H7 (cell line): ENCODE data around the gene GRAMD2B. TPM values are rescaled to one million over a fixed set of nuclear protein-coding genes. Genes with fewer than 3 reads are reported as not detected.

Experiments used
- DNase-seq: peaks from one replicate; pipeline ENCODE4 v3.0.0; 2012
- H3K27me3 ChIP-seq: 2 replicates; pipeline ENCODE4 v1.6.0; 2011; ENCODE audit warnings: mild to moderate bottlenecking, low read length; ENCODE audit not compliant: control insufficient read depth, insufficient read depth
- H3K36me3 ChIP-seq: replicated peaks from 2 replicates; pipeline ENCODE4 v1.5.1; 2011; ENCODE audit warnings: low read length; ENCODE audit not compliant: control insufficient read depth, insufficient read depth
- H3K4me3 ChIP-seq: 2 replicates; pipeline ENCODE4 v1.5.1; 2011; ENCODE audit warnings: low read depth, mild to moderate bottlenecking, control low read depth, low read length, moderate library complexity; ENCODE audit not compliant: insufficient read depth
- total RNA-seq: library from RNA; depleted of rRNA; stranded (reverse); fragments of >200 nt; shearing (Covaris generic); gene quantifications from 2 replicates; pipeline ENCODE4 v1.2.3, GENCODE V29; 2014

The GRAMD2B gene
- total RNA-seq, 1 experiment from 2014 or later = 4.1 TPM

- DNase-seq = no peak
- Histone ChIP-seq H3K27me3 (no peaks in the 10 kb centered on the region), H3K36me3 (no peaks in the 10 kb centered on the region; the same call in 1 of the 2 replicates), H3K4me3 (no peak overlapping the region)
These were observed 27.1 kb downstream of the GRAMD2B start for GRCh38 chr5:126450346-126450745.

GRCh38 chr5:126450907-126451306 lies 27.7 kb downstream of the GRAMD2B start:
- Histone ChIP-seq H3K27me3 (no peaks in the 10 kb centered on the region), H3K36me3 (no peaks in the 10 kb centered on the region; the same call in 1 of the 2 replicates), H3K4me3 (no peak overlapping the region)
- no peak for DNase-seq

- Histone ChIP-seq H3K36me3 (no peaks in the 10 kb centered on the region; the same call in 1 of the 2 replicates), H3K4me3 (no peak overlapping the region), H3K27me3 (no peaks in the 10 kb centered on the region)
- no peak for DNase-seq
These were observed 29.3 kb downstream of the GRAMD2B start for GRCh38 chr5:126452477-126452876.

- Histone ChIP-seq H3K4me3 (no peak overlapping the region), H3K36me3 (no peaks in the 10 kb centered on the region; the same call in 1 of the 2 replicates), H3K27me3 (no peaks in the 10 kb centered on the region)
- DNase-seq = no peak
These were observed 30.9 kb downstream of the GRAMD2B start for GRCh38 chr5:126454081-126454480.

- no peak for DNase-seq
- Histone ChIP-seq H3K4me3 (no peak overlapping the region), H3K27me3 (no peaks in the 10 kb centered on the region), H3K36me3 (no peaks in the 10 kb centered on the region; the same call in 1 of the 2 replicates)
These were observed 31.3 kb downstream of the GRAMD2B start for GRCh38 chr5:126454535-126454934.

GRCh38 chr5:126455264-126455663 lies 32.1 kb downstream of the GRAMD2B start:
- no peaks in the 10 kb centered on the region for H3K27me3 ChIP-seq
- no peak for DNase-seq
- no peak overlapping the region for H3K4me3 ChIP-seq
- H3K36me3 ChIP-seq = no peaks in the 10 kb centered on the region; the same call in 1 of the 2 replicates

- Histone ChIP-seq H3K27me3 (no peaks in the 10 kb centered on the region), H3K4me3 (no peak overlapping the region), H3K36me3 (no peaks in the 10 kb centered on the region; the same call in 1 of the 2 replicates)
- no peak for DNase-seq
These were observed 32.5 kb downstream of the GRAMD2B start for GRCh38 chr5:126455728-126456127.

GRCh38 chr5:126456217-126456820 lies 33.1 kb downstream of the GRAMD2B start:
- H3K27me3 ChIP-seq = no peaks in the 10 kb centered on the region
- no peak for DNase-seq
- no peak overlapping the region for H3K4me3 ChIP-seq
- no peaks in the 10 kb centered on the region; the same call in 1 of the 2 replicates for H3K36me3 ChIP-seq

- Histone ChIP-seq H3K27me3 (no peaks in the 10 kb centered on the region; the same call in 1 of the 2 replicates), H3K36me3 (no peaks in the 10 kb centered on the region), H3K4me3 (no peak overlapping the region)
- no peak for DNase-seq
These were observed 37.2 kb downstream of the GRAMD2B start for GRCh38 chr5:126460459-126460858.

GRCh38 chr5:126460977-126461376 lies 37.8 kb downstream of the GRAMD2B start:
- Histone ChIP-seq H3K36me3 (peaks cover 1% of the 10 kb centered on the region; the same call in 1 of the 2 replicates), H3K27me3 (peaks cover under 1% of the 10 kb centered on the region; the same call in 1 of the 2 replicates), H3K4me3 (no peak overlapping the region)
- DNase-seq = no peak

GRCh38 chr5:126461838-126462237 lies 38.6 kb downstream of the GRAMD2B start:
- no peak for DNase-seq
- Histone ChIP-seq H3K27me3 (peaks cover 1% of the 10 kb centered on the region; the same call in 1 of the 2 replicates), H3K4me3 (no peak overlapping the region), H3K36me3 (peaks cover 1% of the 10 kb centered on the region)

GRCh38 chr5:126462239-126463014 lies 39.2 kb downstream of the GRAMD2B start:
- peaks cover 1% of the 10 kb centered on the region; the same call in 1 of the 2 replicates for H3K27me3 ChIP-seq
- DNase-seq = no peak
- peaks cover 1% of the 10 kb centered on the region for H3K36me3 ChIP-seq
- no peak overlapping the region for H3K4me3 ChIP-seq

GRCh38 chr5:126464016-126464415 lies 40.8 kb downstream of the GRAMD2B start:
- H3K27me3 ChIP-seq = peaks cover 1% of the 10 kb centered on the region; the same call in 1 of the 2 replicates
- H3K4me3 ChIP-seq = no peak overlapping the region
- peaks cover 1% of the 10 kb centered on the region for H3K36me3 ChIP-seq
- no peak for DNase-seq

- Histone ChIP-seq H3K36me3 (peaks cover 3% of the 10 kb centered on the region), H3K27me3 (peaks cover 1% of the 10 kb centered on the region; the same call in 1 of the 2 replicates), H3K4me3 (no peak overlapping the region)
- DNase-seq = peak; percentile 13
These were observed 41.8 kb downstream of the GRAMD2B start for GRCh38 chr5:126464959-126465358.

- H3K27me3 ChIP-seq = peaks cover 1% of the 10 kb centered on the region; the same call in 1 of the 2 replicates
- no peak for DNase-seq
- peaks cover 10% of the 10 kb centered on the region for H3K36me3 ChIP-seq
- no peak overlapping the region for H3K4me3 ChIP-seq
These were observed 44.9 kb downstream of the GRAMD2B start for GRCh38 chr5:126468091-126468490.
